NB4 (cell line): ENCODE data around the gene KRTAP15-1.

Experiments used
- DNase-seq: peaks from one replicate; pipeline ENCODE4 v3.0.0; 2010; ENCODE audit warnings: low read depth
- H3K4me3 ChIP-seq: one replicate; pipeline ENCODE4 v1.5.1; 2011; ENCODE audit warnings: mild to moderate bottlenecking, low read depth, low read length, moderate library complexity
- MYC ChIP-seq: IDR thresholded peaks from 2 replicates; pipeline ENCODE4 v1.6.1; 2011; ENCODE audit warnings: low read depth, low read length
- POLR2A ChIP-seq: IDR thresholded peaks from 2 replicates; pipeline ENCODE4 v1.6.1; 2011; ENCODE audit warnings: mild to moderate bottlenecking; ENCODE audit not compliant: insufficient read length; ENCODE audit errors: extremely low read depth
- TF ChIP-seq, protein P1 (sequence below): IDR thresholded peaks from one replicate; pipeline ENCODE4 v1.5.1; 2012; ENCODE audit warnings: low read depth, low read length
- TF ChIP-seq, protein P2 (sequence below): IDR thresholded peaks from 2 replicates; pipeline ENCODE4 v1.6.1; 2011; ENCODE audit warnings: low read depth, low read length

Gene KRTAP15-1

DNA sequence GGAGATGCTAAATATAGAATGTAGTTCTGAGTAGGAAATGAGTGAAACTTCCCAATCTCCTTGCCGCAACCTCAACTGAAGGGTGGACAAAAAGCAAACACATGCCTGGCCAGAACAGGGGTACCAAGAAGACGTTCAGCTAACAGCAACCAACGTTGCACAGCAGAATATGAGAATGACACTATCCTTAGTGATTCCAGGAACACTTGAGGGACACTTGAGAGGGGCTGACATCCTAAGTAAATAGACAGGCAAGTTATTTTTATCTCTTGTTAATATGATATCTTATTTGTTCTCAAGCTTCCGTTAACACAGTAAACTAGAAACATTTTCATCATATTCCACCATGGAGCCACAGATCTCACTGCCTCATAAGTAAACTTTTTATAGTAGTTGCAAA is 39.2 kb downstream of the KRTAP15-1 start:
- DNase-seq, result no peak
- TF ChIP-seq, protein P1, sequence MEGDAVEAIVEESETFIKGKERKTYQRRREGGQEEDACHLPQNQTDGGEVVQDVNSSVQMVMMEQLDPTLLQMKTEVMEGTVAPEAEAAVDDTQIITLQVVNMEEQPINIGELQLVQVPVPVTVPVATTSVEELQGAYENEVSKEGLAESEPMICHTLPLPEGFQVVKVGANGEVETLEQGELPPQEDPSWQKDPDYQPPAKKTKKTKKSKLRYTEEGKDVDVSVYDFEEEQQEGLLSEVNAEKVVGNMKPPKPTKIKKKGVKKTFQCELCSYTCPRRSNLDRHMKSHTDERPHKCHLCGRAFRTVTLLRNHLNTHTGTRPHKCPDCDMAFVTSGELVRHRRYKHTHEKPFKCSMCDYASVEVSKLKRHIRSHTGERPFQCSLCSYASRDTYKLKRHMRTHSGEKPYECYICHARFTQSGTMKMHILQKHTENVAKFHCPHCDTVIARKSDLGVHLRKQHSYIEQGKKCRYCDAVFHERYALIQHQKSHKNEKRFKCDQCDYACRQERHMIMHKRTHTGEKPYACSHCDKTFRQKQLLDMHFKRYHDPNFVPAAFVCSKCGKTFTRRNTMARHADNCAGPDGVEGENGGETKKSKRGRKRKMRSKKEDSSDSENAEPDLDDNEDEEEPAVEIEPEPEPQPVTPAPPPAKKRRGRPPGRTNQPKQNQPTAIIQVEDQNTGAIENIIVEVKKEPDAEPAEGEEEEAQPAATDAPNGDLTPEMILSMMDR, result no peak
- TF ChIP-seq POLR2A (no peak), MYC (no peak)
- TF ChIP-seq, protein P2, sequence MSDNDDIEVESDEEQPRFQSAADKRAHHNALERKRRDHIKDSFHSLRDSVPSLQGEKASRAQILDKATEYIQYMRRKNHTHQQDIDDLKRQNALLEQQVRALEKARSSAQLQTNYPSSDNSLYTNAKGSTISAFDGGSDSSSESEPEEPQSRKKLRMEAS, result no peak
- H3K4me3 ChIP-seq, result no peak overlapping the region

DNA sequence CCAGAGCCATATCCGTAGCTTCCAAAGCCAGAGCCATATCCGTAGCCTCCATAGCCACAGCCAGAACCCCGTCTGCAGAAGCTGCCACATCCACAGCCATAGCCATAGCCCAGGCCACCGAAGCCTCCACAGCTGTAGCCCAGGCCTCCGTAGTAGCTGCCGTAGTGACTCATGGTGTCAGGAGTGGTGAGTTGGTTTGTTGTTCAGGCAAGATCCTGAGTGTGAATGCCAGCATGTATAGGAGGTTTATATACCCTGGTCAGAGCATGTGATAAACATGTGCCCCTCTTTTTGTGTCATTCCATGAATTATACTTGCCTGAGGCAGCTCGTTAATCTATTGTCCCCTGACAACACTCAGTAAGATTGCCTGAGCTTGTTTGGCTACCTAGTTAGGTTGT is 40.1 kb downstream of the KRTAP15-1 start, which contains the start of gene KRTAP19-1:
TSS of gene KRTAP19-1 (minus strand) at position 223 of the 400 bp plus-strand sequence. CDS start at position 173, 50 bp downstream.
- DNase-seq, result no peak
- TF ChIP-seq, protein P1, result no peak
- TF ChIP-seq, protein P2, result no peak
- H3K4me3 ChIP-seq, result no peak within 1 kb of the TSS

DNA sequence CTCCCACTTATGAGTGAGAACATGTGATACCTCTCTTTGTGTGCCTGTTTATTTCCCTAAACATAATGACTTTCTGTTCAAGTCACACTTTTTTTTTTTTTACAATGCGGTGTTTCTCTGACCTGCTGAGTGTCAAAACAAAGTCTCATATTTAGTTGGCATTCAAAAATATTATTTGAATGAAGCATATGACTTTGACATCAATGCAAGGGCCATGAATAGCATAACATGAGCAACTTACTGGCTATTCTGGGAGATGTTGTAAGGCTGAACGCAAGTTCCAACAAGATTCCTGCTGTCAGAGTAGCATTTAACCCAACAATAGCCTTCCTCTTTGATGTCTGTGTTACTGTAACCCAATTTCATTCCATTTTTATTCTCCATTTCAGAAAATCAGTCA is 42.1 kb downstream of the KRTAP15-1 start:
- TF ChIP-seq, protein P1, result no peak
- no peak for TF ChIP-seq MYC

DNA sequence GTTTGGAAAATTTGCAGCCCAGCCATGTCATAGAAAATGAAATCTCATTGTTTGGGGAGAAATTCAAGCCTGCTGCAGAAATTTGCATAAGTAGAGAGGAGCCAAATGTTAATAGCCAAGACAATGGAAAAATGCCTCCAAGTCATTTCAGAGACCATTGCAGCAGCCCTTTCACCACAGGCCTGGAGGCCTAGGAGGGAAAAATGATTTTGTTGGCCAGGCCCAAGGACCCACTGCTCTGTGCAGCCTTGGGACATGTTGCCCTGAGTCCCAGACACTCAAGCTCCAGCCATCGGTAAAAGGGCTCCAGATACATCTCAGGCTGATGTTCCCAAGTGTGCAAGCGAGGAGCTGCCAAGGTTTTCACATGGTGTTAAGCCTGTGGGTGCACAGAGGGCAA is 46.1 kb downstream of the KRTAP15-1 start:
- DNase-seq, result no peak
- H3K4me3 ChIP-seq, result no peak overlapping the region
- TF ChIP-seq POLR2A (no peak), MYC (no peak)
- TF ChIP-seq, protein P2, result no peak
- TF ChIP-seq, protein P1, result no peak

More for the DNA sequence above, 42.1 kb downstream of the KRTAP15-1 start:
- DNase-seq, result no peak
- no peak overlapping the region for H3K4me3 ChIP-seq

DNA sequence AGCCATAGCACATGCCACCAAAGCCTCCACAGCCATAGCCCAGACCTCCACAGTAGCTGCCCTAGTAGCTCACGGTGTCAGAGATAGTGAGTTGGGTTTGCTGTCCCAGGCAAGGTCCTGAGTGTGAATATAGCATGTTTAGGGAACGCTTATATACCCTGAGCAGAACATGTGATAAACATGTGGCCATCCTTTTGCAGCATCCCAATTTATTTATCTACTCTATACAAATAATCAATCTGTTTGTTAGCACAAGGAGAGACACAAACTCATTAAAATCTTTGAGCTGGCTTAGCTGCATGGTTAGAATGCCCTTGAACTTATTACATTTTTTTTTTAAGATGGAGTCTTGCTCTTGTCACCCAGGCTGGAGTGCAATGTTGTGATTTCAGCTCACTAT is 47.3 kb downstream of the KRTAP15-1 start, which contains the start of gene KRTAP19-2:
TSS of gene KRTAP19-2 (minus strand) at position 101 of the 400 bp plus-strand sequence. CDS start at position 13, 88 bp downstream.
- TF ChIP-seq MYC, result no peak
- no peak for TF ChIP-seq POLR2A
- TF ChIP-seq, protein P1, result no peak
- TF ChIP-seq, protein P2, result no peak
- H3K4me3 ChIP-seq, result no peak within 1 kb of the TSS
- DNase-seq, result no peak
